PFSK-1 (cell line): ENCODE results near the gene HPDL.

Experiments
- FOXP2 ChIP-seq: optimal IDR thresholded peaks from 2 replicates; pipeline ENCODE3; 2011; ENCODE audit warnings: borderline replicate concordance, control low read depth, inconsistent platforms; ENCODE audit not compliant: insufficient read depth; ENCODE audit errors: extremely low read length, extremely low read depth
- POLR2AphosphoS5 ChIP-seq: IDR thresholded peaks from 2 replicates; pipeline ENCODE4 v1.6.1; 2012; ENCODE audit warnings: low read depth, mild to moderate bottlenecking, control low read depth, low read length, moderate library complexity
- REST ChIP-seq, 2 experiments: IDR thresholded peaks; 2 replicates each; pipeline versions ENCODE4 v1.6.1 to v1.8.0; 2011 to 2012; ENCODE audit warnings: low read depth in 2 of 2, low read length in 2 of 2, control low read depth in 1 of 2, inconsistent platforms in 1 of 2, mild to moderate bottlenecking in 1 of 2, moderate library complexity in 1 of 2; ENCODE audit not compliant: insufficient read depth in 1 of 2
- SIN3A ChIP-seq: IDR thresholded peaks from 2 replicates; pipeline ENCODE4 v1.6.1; 2012; ENCODE audit warnings: mild to moderate bottlenecking, low read length, moderate library complexity, borderline replicate concordance; ENCODE audit not compliant: insufficient read depth
- TAF1 ChIP-seq: IDR thresholded peaks from 2 replicates; pipeline ENCODE4 v1.6.1; 2012; ENCODE audit warnings: low read length, control low read depth, borderline replicate concordance; ENCODE audit not compliant: insufficient read depth

The HPDL gene

GRCh38 chr1:45305231-45305630 lies 21.5 kb upstream of the HPDL start:
- TF ChIP-seq POLR2AphosphoS5 (no peak), REST (IDR thresholded peaks at IDR 0.05; ENCODE audit: insufficient read depth in 1 of 2, low read depth in 2 of 2, low read length in 2 of 2) (no peak), FOXP2 (no peak)

- TF ChIP-seq SIN3A (no peak), REST (IDR thresholded peaks at IDR 0.05; ENCODE audit: insufficient read depth in 1 of 2, low read depth in 2 of 2, low read length in 2 of 2) (no peak), TAF1 (no peak), FOXP2 (no peak), POLR2AphosphoS5 (no peak)
Measured at GRCh38 chr1:45306319-45306718, 20.4 kb upstream of the HPDL start.

- TF ChIP-seq POLR2AphosphoS5 (no peak), FOXP2 (no peak)
Measured at GRCh38 chr1:45306905-45307304, 19.8 kb upstream of the HPDL start.

GRCh38 chr1:45314266-45314665 lies 12.4 kb upstream of the HPDL start:
- TF ChIP-seq POLR2AphosphoS5 (no peak), SIN3A (no peak), TAF1 (no peak), REST (IDR thresholded peaks at IDR 0.05; ENCODE audit: insufficient read depth in 1 of 2, low read depth in 2 of 2, low read length in 2 of 2) (no peak), FOXP2 (no peak)

GRCh38 chr1:45317166-45317565 lies 9.5 kb upstream of the HPDL start:
- no peak for TF ChIP-seq FOXP2
- TF ChIP-seq POLR2AphosphoS5: no peak
- no peak for TF ChIP-seq REST (IDR thresholded peaks at IDR 0.05; ENCODE audit: insufficient read depth in 1 of 2, low read depth in 2 of 2, low read length in 2 of 2)
- TF ChIP-seq TAF1: no peak
- TF ChIP-seq SIN3A: no peak
